HepG2 (cell line): ENCODE results near the gene ALDH16A1.

ENCODE experiments used
- ARHGAP35 ChIP-seq: sonication (generic); formaldehyde crosslinking; IDR thresholded peaks from 2 replicates; pipeline ENCODE4 v1.9.0; 2022; ENCODE audit warnings: mild to moderate bottlenecking, inconsistent platforms, moderate library complexity, missing genetic modification reagents, borderline replicate concordance
- ATF7-NPFF ChIP-seq: sonication (generic); formaldehyde crosslinking; IDR thresholded peaks from 2 replicates; pipeline ENCODE4 v1.8.1; 2023; ENCODE audit warnings: mild to moderate bottlenecking, low read depth, missing genetic modification reagents, moderate library complexity
- HDAC1 ChIP-seq: sonication (generic); formaldehyde crosslinking; IDR thresholded peaks from 2 replicates; pipeline ENCODE4 v1.5.1; 2020; ENCODE audit warnings: mild to moderate bottlenecking, missing genetic modification reagents
- HNRNPK ChIP-seq: fragments of 200-400 bp; formaldehyde crosslinking; IDR thresholded peaks from 2 replicates; pipeline ENCODE4 v1.6.1; 2018; ENCODE audit warnings: low read length, low read depth, moderate library complexity, mild to moderate bottlenecking; ENCODE audit not compliant: poor library complexity, severe bottlenecking
- NCOA2 ChIP-seq: sonication (generic); formaldehyde crosslinking; IDR thresholded peaks from 2 replicates; pipeline ENCODE4 v1.8.0; 2022; ENCODE audit warnings: inconsistent platforms
- POLR2AphosphoS5 ChIP-seq: IDR thresholded peaks from 2 replicates; pipeline ENCODE4 v1.6.1; 2012; ENCODE audit warnings: low read depth, low read length
- RXRA ChIP-seq: sonication (generic); formaldehyde crosslinking; IDR thresholded peaks from 2 replicates; pipeline ENCODE4 v1.5.1; 2020; ENCODE audit warnings: missing genetic modification reagents
- STAT5B ChIP-seq: sonication (generic); formaldehyde crosslinking; IDR thresholded peaks from 2 replicates; pipeline ENCODE4 v1.4.0; 2020; ENCODE audit warnings: missing genetic modification reagents
- U2AF1 ChIP-seq: fragments of 200-400 bp; formaldehyde crosslinking; optimal IDR thresholded peaks from 2 replicates; pipeline ENCODE3; 2017; ENCODE audit warnings: mild to moderate bottlenecking, low read depth, low read length
- ZNF124 ChIP-seq: sonication (generic); formaldehyde crosslinking; IDR thresholded peaks from 2 replicates; pipeline ENCODE4 v1.4.0; 2020; ENCODE audit warnings: missing genetic modification reagents
- ZNF382 ChIP-seq: sonication (generic); formaldehyde crosslinking; IDR thresholded peaks from 2 replicates; pipeline ENCODE4 v1.5.0; 2020; ENCODE audit warnings: missing genetic modification reagents, mild to moderate bottlenecking, borderline replicate concordance
- ZNF619 ChIP-seq: sonication (generic); formaldehyde crosslinking; IDR thresholded peaks from 2 replicates; pipeline ENCODE4 v1.4.0; 2020; ENCODE audit warnings: mild to moderate bottlenecking, missing genetic modification reagents
- TF ChIP-seq, protein P1 (sequence below): sonication (generic); formaldehyde crosslinking; conservative IDR thresholded peaks from 2 replicates; pipeline ENCODE4 v1.8.0; 2022; ENCODE audit warnings: missing genetic modification reagents

DNA sequence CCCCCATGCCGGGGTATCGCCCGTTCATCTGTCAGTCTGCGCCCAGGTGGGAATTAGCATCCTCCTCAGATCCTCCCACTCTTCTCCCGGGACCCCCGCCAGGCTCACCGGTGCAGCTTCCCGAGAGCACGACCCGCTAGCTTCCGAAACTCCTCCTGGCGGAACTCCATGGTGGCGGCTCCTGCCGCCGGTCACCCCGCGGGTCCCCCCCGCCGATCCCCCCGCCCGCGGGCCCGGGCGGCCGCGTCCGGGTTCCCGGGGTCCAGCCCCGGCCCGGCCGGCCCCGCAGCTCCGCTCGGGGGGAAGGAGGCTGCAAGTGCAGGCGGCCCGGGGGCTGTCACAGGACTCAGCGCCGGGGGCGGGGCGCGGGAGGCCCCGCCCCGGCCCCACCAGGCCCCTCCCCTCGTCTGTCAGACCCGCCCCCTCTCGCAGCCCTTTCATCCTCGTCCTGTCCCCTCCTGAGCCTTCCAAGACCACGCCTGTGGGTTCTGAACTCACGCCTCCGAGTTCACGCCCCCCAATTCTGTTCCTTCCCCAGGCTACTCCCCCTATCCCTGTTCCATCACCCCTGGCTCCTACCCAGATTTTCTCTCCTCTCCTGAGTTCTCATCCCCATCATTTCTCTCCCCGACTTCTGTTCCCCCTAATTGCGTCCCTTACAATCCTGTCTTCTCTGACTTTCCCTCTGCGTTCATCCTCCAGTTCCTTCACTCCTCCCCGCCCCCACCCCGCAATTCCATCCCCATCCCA lies 11.6 kb upstream of the ALDH16A1 start, which contains the start of gene SLC17A7:
- TF ChIP-seq ZNF382 (no peak), ZNF124 (CRISPR knock-in tag) (no peak), ATF7-NPFF (CRISPR knock-in tag) (no peak), HDAC1 (CRISPR knock-in tag) (no peak), U2AF1 (no peak), NCOA2 (CRISPR knock-in tag) (no peak), HNRNPK (no peak), ARHGAP35 (CRISPR knock-in tag) (no peak), RXRA (CRISPR knock-in tag) (no peak), STAT5B (CRISPR knock-in tag) (no peak), ZNF619 (CRISPR knock-in tag) (no peak), POLR2AphosphoS5 (no peak)
- TF ChIP-seq, protein P1, sequence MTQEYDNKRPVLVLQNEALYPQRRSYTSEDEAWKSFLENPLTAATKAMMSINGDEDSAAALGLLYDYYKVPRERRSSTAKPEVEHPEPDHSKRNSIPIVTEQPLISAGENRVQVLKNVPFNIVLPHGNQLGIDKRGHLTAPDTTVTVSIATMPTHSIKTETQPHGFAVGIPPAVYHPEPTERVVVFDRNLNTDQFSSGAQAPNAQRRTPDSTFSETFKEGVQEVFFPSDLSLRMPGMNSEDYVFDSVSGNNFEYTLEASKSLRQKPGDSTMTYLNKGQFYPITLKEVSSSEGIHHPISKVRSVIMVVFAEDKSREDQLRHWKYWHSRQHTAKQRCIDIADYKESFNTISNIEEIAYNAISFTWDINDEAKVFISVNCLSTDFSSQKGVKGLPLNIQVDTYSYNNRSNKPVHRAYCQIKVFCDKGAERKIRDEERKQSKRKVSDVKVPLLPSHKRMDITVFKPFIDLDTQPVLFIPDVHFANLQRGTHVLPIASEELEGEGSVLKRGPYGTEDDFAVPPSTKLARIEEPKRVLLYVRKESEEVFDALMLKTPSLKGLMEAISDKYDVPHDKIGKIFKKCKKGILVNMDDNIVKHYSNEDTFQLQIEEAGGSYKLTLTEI (CRISPR knock-in tag): no peak
